Measurements from ENCODE around the gene MAGEB3. TPM values are rescaled to one million over a fixed set of nuclear protein-coding genes. Genes with fewer than 3 reads are reported as not detected.

MAGEB3 gene
- total RNA-seq, 6 experiments from 2014 or later: not detected

DNA sequence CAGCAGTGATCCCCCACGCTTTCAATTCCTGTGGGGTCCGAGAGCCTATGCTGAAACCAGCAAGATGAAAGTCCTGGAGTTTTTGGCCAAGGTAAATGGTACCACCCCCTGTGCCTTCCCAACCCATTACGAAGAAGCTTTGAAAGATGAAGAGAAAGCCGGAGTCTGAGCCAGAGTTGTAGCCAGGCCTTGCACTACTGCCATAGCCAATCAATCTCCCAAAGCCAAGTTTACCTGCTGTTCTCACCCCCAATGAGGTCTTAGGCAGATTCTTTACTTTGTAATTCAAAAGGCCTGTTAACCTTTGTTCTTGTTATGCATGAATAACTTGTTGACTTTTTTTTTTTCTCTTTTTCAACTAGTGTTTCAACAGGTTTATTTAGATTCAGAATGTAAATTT is 11.1 kb upstream of the MAGEB3 start:
- no peak overlapping the region for H3K27ac ChIP-seq
- no peak for TF ChIP-seq POLR2A (IDR thresholded peaks at IDR 0.05)
- TF ChIP-seq, protein P1, sequence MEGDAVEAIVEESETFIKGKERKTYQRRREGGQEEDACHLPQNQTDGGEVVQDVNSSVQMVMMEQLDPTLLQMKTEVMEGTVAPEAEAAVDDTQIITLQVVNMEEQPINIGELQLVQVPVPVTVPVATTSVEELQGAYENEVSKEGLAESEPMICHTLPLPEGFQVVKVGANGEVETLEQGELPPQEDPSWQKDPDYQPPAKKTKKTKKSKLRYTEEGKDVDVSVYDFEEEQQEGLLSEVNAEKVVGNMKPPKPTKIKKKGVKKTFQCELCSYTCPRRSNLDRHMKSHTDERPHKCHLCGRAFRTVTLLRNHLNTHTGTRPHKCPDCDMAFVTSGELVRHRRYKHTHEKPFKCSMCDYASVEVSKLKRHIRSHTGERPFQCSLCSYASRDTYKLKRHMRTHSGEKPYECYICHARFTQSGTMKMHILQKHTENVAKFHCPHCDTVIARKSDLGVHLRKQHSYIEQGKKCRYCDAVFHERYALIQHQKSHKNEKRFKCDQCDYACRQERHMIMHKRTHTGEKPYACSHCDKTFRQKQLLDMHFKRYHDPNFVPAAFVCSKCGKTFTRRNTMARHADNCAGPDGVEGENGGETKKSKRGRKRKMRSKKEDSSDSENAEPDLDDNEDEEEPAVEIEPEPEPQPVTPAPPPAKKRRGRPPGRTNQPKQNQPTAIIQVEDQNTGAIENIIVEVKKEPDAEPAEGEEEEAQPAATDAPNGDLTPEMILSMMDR (IDR thresholded peaks at IDR 0.05): no peak
- ATAC-seq (no peak), DNase-seq (no peak)
- no peak overlapping the region for H3K4me3 ChIP-seq
- H3K9me3 ChIP-seq: no peaks in the 10 kb centered on the region
- H3K27me3 ChIP-seq: no peaks in the 10 kb centered on the region
- intact Hi-C loops (cut with DNase I): no loop called here
- WGBS (ENCODE audit: insufficient coverage, low coverage, low lambda C conversion rate, missing lambda C conversion rate): 50% methylated on average over 2 of the region's 4 CpGs
- no peaks in the 10 kb centered on the region for H3K4me1 ChIP-seq
- H3K36me3 ChIP-seq: no peaks in the 10 kb centered on the region

DNA sequence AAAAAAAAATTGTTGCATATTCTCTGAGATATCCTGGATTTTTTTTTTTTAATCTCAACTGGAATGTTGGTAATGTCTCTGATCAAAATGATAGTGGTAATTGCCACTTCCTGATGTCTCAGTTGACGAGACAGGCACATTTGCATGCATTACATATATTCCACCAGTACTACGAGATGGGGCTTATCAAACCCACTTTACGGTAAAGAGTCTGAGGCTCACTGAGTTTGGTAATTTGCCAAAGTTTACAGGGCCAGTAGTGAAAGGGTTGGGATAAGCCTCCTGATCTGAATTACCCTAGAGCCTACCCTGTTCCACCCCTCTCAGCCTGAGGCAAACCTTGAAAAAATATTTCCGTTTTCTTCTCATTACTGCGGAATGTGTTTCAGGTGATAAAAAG is 9.8 kb upstream of the MAGEB3 start:
- Histone ChIP-seq H3K4me3 (no peak overlapping the region), H3K4me1 (no peaks in the 10 kb centered on the region), H3K27me3 (no peaks in the 10 kb centered on the region), H3K36me3 (no peaks in the 10 kb centered on the region), H3K27ac (no peak overlapping the region), H3K9me3 (no peaks in the 10 kb centered on the region)
- intact Hi-C loops (cut with DNase I): no loop called here
- no peak for ATAC-seq
- TF ChIP-seq POLR2A (IDR thresholded peaks at IDR 0.05): no peak
- TF ChIP-seq, protein P1 (IDR thresholded peaks at IDR 0.05): no peak
- no peak for DNase-seq
- WGBS (ENCODE audit: insufficient coverage, low coverage, low lambda C conversion rate, missing lambda C conversion rate): 74% methylated on average over 5 of the region's 5 CpGs

DNA sequence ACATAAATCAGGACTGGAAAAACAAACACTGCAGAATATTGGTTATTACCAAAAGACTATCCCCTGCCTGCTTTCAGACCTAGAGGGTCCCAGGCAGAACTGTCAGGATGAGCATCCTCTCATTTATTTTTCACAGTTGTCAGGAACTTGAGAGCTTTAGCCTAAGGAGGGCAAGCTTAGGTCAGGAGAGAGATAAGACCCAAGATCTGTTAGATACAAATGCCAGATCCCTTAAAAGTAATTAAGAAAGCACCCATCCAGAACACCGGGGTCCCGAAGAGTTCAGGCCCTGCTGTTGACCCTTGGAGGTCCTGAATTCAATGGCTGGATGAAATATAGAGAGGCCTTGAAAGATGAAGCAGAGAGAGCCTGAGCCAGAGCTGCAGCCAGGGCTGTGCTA is 5.9 kb upstream of the MAGEB3 start:
- H3K9me3 ChIP-seq: no peaks in the 10 kb centered on the region
- ATAC-seq: no peak

DNA sequence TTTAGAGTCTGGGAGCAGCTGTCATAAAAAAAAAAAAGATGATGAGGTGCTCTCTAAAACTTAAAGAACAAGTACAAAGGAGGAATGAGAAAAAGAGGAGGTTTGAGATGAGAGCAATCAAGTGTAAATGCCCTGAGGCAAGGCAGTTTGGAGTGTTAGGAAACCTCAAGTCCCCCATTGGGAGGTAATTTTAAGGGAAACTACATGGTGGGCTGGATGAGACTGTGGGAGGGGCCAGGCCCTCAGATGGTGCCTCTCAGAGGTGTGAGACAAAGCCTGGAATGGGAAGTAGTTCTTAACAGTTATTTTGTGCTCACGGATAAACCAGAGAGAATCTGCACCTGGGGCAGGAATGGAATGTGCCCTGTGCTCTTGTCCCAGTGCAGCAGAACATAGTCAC is 1.9 kb upstream of the MAGEB3 start:
- intact Hi-C loops (cut with DNase I): no loop called here
- Histone ChIP-seq H3K27ac (no peak overlapping the region), H3K4me3 (no peak overlapping the region), H3K9me3 (no peaks in the 10 kb centered on the region), H3K27me3 (no peaks in the 10 kb centered on the region), H3K4me1 (no peaks in the 10 kb centered on the region), H3K36me3 (no peaks in the 10 kb centered on the region)
- no peak for ATAC-seq
- no peak for TF ChIP-seq POLR2A (IDR thresholded peaks at IDR 0.05)
- TF ChIP-seq, protein P1 (IDR thresholded peaks at IDR 0.05): no peak
- WGBS (ENCODE audit: insufficient coverage, low coverage, low lambda C conversion rate, missing lambda C conversion rate): 20% methylated on average over 1 of the region's 1 CpG
- DNase-seq: no peak

More for the DNA sequence above, 5.9 kb upstream of the MAGEB3 start:
- Histone ChIP-seq H3K27ac (no peak overlapping the region), H3K27me3 (no peaks in the 10 kb centered on the region), H3K4me1 (no peaks in the 10 kb centered on the region), H3K36me3 (no peaks in the 10 kb centered on the region), H3K4me3 (no peak overlapping the region)
- intact Hi-C loops (cut with DNase I): no loop called here
- no CpG with 5 or more reads among the region's 2 CpGs for WGBS (ENCODE audit: insufficient coverage, low coverage, low lambda C conversion rate, missing lambda C conversion rate)
- TF ChIP-seq, protein P1 (IDR thresholded peaks at IDR 0.05): no peak
- no peak for TF ChIP-seq POLR2A (IDR thresholded peaks at IDR 0.05)
- no peak for DNase-seq
